ENCODE data around the gene BHMT2.
A peak's percentile ranks its signal among the peaks of the same experiment; 100 is the strongest.

BHMT2 gene

DNA sequence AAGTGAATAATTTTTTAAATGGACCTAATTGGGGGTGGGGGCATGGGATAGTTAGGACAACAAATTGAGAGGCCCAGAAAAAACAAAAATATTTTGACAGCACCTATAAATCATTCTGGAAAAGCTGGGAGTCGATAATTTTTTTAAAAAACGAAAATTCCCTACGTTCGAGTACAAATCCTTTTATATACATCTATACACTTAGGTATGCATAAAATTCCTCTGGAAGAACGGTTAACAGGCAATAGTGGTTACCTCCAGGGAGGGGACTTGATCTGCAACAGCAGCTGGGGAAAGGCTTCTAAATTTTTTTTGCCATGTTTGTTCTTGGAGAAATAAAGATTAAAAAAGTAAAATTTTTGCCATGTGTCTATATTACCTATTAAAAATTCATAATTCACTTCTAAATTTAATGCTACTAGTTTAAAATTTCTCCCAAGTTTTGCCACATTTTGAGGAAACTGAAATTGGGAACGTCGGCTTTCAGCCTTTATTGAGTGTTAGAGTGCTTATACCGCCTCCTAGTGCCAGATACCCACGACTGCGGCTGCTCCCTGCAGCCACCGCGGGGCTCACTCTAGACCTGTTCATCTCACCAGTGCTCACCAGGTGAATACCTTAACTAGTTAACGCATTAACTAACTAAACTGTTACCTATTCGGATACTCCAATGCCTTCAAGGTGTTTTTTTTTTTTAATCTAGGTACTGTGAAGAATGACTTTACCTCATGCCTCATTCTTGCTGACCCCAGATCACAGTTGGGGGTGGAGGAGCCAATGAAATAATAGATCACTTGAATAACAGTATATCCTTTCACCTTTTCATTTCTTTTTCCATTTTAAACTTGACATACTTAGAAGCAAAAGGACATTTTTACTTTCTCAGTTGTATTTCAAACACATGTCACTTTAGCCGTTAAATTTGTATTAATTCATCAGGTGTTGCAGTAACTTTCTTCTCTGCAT is 40.2 kb downstream of the BHMT2 start:
- TF ChIP-seq, protein P1, sequence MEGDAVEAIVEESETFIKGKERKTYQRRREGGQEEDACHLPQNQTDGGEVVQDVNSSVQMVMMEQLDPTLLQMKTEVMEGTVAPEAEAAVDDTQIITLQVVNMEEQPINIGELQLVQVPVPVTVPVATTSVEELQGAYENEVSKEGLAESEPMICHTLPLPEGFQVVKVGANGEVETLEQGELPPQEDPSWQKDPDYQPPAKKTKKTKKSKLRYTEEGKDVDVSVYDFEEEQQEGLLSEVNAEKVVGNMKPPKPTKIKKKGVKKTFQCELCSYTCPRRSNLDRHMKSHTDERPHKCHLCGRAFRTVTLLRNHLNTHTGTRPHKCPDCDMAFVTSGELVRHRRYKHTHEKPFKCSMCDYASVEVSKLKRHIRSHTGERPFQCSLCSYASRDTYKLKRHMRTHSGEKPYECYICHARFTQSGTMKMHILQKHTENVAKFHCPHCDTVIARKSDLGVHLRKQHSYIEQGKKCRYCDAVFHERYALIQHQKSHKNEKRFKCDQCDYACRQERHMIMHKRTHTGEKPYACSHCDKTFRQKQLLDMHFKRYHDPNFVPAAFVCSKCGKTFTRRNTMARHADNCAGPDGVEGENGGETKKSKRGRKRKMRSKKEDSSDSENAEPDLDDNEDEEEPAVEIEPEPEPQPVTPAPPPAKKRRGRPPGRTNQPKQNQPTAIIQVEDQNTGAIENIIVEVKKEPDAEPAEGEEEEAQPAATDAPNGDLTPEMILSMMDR (IDR thresholded peaks at IDR 0.05; ENCODE audit: control insufficient read depth, insufficient read depth, low read depth, low read length, missing control alignments) = no peak
- no peak for DNase-seq (ENCODE audit: low read depth)

GRCh38 chr5:79111387-79111959 is 41.9 kb downstream of the BHMT2 start, which contains the start of gene BHMT:
BHMT (plus strand) TSS chr5:79111809; CDS start chr5:79111886, 77 bp downstream.
- DNase-seq (ENCODE audit: low read depth) = no peak
- TF ChIP-seq, protein P1 (IDR thresholded peaks at IDR 0.05; ENCODE audit: control insufficient read depth, insufficient read depth, low read depth, low read length, missing control alignments) = no peak
- no peak within 1 kb of the TSS for H3K4me3 ChIP-seq (ENCODE audit: control insufficient read depth, low read depth, low read length)

More for the DNA sequence above, 40.2 kb downstream of the BHMT2 start:
- H3K4me3 ChIP-seq (ENCODE audit: control insufficient read depth, low read depth, low read length) = no peak overlapping the region

- DNase-seq (ENCODE audit: low read depth) = no peak
- H3K4me3 ChIP-seq (ENCODE audit: control insufficient read depth, low read depth, low read length) = no peak overlapping the region
- TF ChIP-seq, protein P1 (IDR thresholded peaks at IDR 0.05; ENCODE audit: control insufficient read depth, insufficient read depth, low read depth, low read length, missing control alignments) = peak; percentile 3
Measured at GRCh38 chr5:79111960-79112702, 42.6 kb downstream of the BHMT2 start.

DNA sequence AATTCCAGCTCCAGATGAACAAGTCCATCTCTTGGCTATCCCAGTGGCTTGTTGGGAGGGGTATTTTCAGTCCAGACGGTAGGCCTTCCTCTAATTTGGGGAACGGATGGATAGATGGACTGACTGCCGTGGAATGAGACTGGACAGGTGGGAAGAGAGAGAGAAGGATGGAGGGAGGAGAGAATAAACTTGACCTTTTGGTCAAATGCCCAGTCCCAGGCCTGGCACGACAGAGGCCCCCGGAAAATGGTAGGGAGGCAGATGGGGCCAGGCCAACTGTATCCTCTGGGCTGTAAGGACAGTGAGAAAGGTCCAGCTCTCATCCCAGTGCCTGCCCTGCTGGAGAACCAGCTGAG is 43.1 kb downstream of the BHMT2 start:
- no peak overlapping the region for H3K4me3 ChIP-seq (ENCODE audit: control insufficient read depth, low read depth, low read length)
- TF ChIP-seq, protein P1 (IDR thresholded peaks at IDR 0.05; ENCODE audit: control insufficient read depth, insufficient read depth, low read depth, low read length, missing control alignments) = no peak
- DNase-seq (ENCODE audit: low read depth) = no peak

DNA sequence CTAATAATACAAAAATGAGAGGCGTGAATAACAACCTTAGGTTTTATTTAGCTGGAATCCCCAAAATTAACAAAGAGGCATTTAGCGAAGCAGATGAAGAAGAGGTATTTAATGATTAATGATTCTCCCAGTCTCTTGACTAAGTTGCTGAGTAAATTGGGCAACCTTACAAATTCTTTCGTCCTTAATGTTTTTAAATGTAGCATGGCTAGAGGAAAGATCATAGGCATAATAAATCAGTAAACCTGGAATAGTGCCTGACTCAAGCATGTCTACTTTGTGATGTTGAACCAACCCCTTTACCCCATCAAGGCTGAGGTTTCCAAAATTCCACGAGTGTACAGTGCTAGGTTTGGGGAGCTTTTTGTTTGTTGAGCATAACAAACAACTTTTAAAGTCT is 49.9 kb downstream of the BHMT2 start:
- H3K4me3 ChIP-seq (ENCODE audit: control insufficient read depth, low read depth, low read length) = no peak overlapping the region
- TF ChIP-seq, protein P1 (IDR thresholded peaks at IDR 0.05; ENCODE audit: control insufficient read depth, insufficient read depth, low read depth, low read length, missing control alignments) = no peak
- no peak for DNase-seq (ENCODE audit: low read depth)

DNA sequence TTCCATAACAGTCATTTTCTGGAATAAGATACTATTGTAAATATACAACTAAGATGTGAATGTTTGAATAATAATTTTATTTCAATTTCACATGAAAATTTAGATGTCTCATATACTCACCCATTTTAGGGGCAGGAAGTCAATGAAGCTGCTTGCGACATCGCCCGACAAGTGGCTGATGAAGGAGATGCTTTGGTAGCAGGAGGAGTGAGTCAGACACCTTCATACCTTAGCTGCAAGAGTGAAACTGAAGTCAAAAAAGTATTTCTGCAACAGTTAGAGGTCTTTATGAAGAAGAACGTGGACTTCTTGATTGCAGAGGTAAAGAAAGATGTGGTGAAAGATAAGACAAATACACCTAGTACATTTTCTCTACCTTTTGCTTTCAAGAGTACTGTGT is 50.7 kb downstream of the BHMT2 start:
- H3K4me3 ChIP-seq (ENCODE audit: control insufficient read depth, low read depth, low read length) = no peak overlapping the region

More for the DNA sequence above, 50.7 kb downstream of the BHMT2 start:
- TF ChIP-seq, protein P1 (IDR thresholded peaks at IDR 0.05; ENCODE audit: control insufficient read depth, insufficient read depth, low read depth, low read length, missing control alignments) = no peak
- DNase-seq (ENCODE audit: low read depth) = no peak

All from AG09309 (cell line).